H1 (cell line): ENCODE data around the gene CDC42EP5. TPM values are rescaled to one million over a fixed set of nuclear protein-coding genes. Genes with fewer than 3 reads are reported as not detected.

ENCODE experiments used
- BCL11A ChIP-seq, 2 experiments: IDR thresholded peaks; one replicate each; pipeline ENCODE4 v1.6.1; 2011; ENCODE audit warnings: low read depth in 2 of 2, low read length in 2 of 2, mild to moderate bottlenecking in 2 of 2
- FOSL1 ChIP-seq: IDR thresholded peaks from 2 replicates; pipeline ENCODE4 v1.6.1; 2011; ENCODE audit warnings: mild to moderate bottlenecking, low read depth, low read length, moderate library complexity; ENCODE audit not compliant: insufficient read depth
- GTF2F1 ChIP-seq: IDR thresholded peaks from 2 replicates; pipeline ENCODE4 v1.6.1; 2012; ENCODE audit warnings: low read depth, low read length, improper control_type of control experiment, borderline replicate concordance
- HDAC6 ChIP-seq: IDR thresholded peaks from one replicate; pipeline ENCODE4 v1.7.1; 2012; ENCODE audit warnings: low read depth, mild to moderate bottlenecking, inconsistent platforms, low read length, moderate library complexity
- RAD21 ChIP-seq, 2 experiments: IDR thresholded peaks in 1 of 2; conservative IDR thresholded peaks in 1 of 2; 2 replicates each; pipeline ENCODE4 v1.6.1; 2011; ENCODE audit warnings: low read depth in 2 of 2, low read length in 2 of 2, improper control_type of control experiment in 1 of 2, inconsistent platforms in 1 of 2, mild to moderate bottlenecking in 1 of 2, moderate library complexity in 1 of 2
- RNF2 ChIP-seq: fragments of 200-900, 300-1000 bp; sonication (generic); IDR thresholded peaks from 2 replicates; pipeline ENCODE4 v1.7.1; 2016; ENCODE audit warnings: borderline replicate concordance, low read depth, mild to moderate bottlenecking, antibody characterized with exemption, low read length; ENCODE audit not compliant: poor library complexity, severe bottlenecking; ENCODE audit errors: missing control alignments
- SIN3A ChIP-seq, 2 experiments: IDR thresholded peaks in 1 of 2; conservative IDR thresholded peaks in 1 of 2; 2 replicates each; pipeline ENCODE4 v1.6.1; 2011 to 2012; ENCODE audit warnings: low read length in 2 of 2, improper control_type of control experiment in 1 of 2, low read depth in 1 of 2, mild to moderate bottlenecking in 1 of 2
- SUZ12 ChIP-seq: fragments of 200-600 bp; sonication (generic); IDR thresholded peaks from 2 replicates; pipeline ENCODE4 v1.6.1; 2012; ENCODE audit warnings: mild to moderate bottlenecking, inconsistent platforms, low read length, moderate library complexity, mixed read lengths
- polyA plus RNA-seq, 7 experiments: library from polyadenylated mRNA; depleted of rRNA in 3 of 7; stranded (reverse) in 5 of 7; unstranded in 2 of 7; fragments of >200 nt in 5 of 7; fragments of 200-250 nt in 2 of 7; gene quantifications; 1 replicate in 5 of 7; 2 replicates in 1 of 7; 4 replicates in 1 of 7; pipeline versions ENCODE4 v1.2.1 to v1.2.3, GENCODE V29; 2011 to 2013; ENCODE audit warnings: missing spikeins in 2 of 7, mixed read lengths in 2 of 7
- total RNA-seq: library from RNA; stranded (reverse); fragmentation: NEBNext Ultra II Directional; extraction: Animal tissue kit (Norgen Biotek cat#: 25700); gene quantifications from 2 replicates; pipeline ENCODE4 v1.2.1, GENCODE V29; 2021
- TF ChIP-seq, protein P1 (sequence below): IDR thresholded peaks from 2 replicates; pipeline ENCODE4 v1.6.1; 2012; ENCODE audit warnings: low read length, inconsistent platforms

Gene CDC42EP5
- total and polyA plus RNA-seq, 2 of the 8 experiments (the other 6 are each of a cell fraction or from before 2014, with no cell fraction given), result 1.8 to 2.1 TPM

DNA sequence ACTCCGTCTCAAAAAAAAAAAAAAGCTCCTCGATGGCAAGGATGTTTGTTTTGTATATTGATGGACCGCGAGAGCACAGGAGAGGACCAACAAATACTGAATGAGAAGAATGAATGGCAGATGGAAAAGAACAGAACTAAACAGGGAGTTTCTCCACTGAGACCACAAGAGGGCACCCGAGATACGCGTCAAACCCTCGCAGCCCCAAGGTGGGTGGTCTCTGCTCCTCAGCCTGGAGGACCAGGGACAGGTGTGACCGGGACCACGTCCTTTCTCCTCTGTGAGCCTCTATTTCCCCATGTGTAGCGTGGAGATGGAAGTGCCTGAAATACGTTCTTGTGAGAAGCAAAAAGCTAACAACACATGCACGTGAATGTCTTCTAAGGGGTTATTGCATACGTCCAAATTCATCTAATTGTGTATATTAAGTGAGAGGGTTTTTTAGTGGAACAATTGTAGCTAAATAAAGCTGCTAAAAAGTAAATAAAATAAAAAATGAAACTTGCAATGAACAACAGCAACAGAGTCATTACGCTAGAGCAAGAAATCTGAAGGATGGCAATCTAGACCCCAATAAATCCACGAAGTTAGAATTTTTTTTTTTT lies 8.3 kb upstream of the CDC42EP5 start (continued):
- TF ChIP-seq RAD21 (IDR thresholded peaks at IDR 0.05 in 1 of 2, conservative IDR thresholded peaks at IDR 0.05 in 1 of 2; ENCODE audit: low read depth in 2 of 2, low read length in 2 of 2) (peak; percentile 79 to 81), RNF2 (no peak), BCL11A (IDR thresholded peaks at IDR 0.05; ENCODE audit: low read depth in 2 of 2, low read length in 2 of 2) (no peak), SUZ12 (no peak), HDAC6 (no peak), GTF2F1 (no peak), SIN3A (conservative IDR thresholded peaks at IDR 0.05 in 1 of 2, IDR thresholded peaks at IDR 0.05 in 1 of 2; ENCODE audit: low read depth in 1 of 2, low read length in 2 of 2) (no peak), FOSL1 (no peak)
- TF ChIP-seq, protein P1, sequence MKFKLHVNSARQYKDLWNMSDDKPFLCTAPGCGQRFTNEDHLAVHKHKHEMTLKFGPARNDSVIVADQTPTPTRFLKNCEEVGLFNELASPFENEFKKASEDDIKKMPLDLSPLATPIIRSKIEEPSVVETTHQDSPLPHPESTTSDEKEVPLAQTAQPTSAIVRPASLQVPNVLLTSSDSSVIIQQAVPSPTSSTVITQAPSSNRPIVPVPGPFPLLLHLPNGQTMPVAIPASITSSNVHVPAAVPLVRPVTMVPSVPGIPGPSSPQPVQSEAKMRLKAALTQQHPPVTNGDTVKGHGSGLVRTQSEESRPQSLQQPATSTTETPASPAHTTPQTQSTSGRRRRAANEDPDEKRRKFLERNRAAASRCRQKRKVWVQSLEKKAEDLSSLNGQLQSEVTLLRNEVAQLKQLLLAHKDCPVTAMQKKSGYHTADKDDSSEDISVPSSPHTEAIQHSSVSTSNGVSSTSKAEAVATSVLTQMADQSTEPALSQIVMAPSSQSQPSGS, result no peak
- TF ChIP-seq, all 59 proteins: peak for 2
